NCI-H2081 treated with DMSO at 0.1 percent for 48 hours (cell line): Measurements from ENCODE around the gene PKP3.
"Not testable (repeated sequence)": the region's sequence is repeated elsewhere in the genome, so short reads cannot be mapped to it uniquely, and the experiment has no call there.

Experiments used
- DNase-seq: peaks from one replicate; lab custom pipeline; 2025; lab: John Stamatoyannopoulos, UW

Gene PKP3

GRCh38 chr11:396948-397548, 3.0 kb downstream of the PKP3 start:
- DNase-seq = no peak

- no peak for DNase-seq
Observed at GRCh38 chr11:398826-399225, 4.8 kb downstream of the PKP3 start.

GRCh38 chr11:399731-400211, 5.8 kb downstream of the PKP3 start:
- DNase-seq = no peak

DNA sequence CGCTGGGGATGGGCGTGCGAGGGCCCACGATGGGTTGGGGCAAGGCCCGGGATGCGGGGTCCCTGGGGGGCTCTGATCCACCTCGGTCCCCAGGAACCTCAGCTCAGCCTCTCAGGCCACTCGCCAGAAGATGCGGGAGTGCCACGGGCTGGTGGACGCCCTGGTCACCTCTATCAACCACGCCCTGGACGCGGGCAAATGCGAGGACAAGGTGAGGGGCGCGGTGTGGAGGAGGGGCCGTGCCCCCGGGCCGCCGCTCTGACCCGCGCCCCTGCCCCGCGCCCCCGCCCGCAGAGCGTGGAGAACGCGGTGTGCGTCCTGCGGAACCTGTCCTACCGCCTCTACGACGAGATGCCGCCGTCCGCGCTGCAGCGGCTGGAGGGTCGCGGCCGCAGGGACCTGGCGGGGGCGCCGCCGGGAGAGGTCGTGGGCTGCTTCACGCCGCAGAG, 6.3 kb downstream of the PKP3 start:
- no peak for DNase-seq

GRCh38 chr11:401196-401595, 7.2 kb downstream of the PKP3 start:
- DNase-seq = not testable (repeated sequence)

DNA sequence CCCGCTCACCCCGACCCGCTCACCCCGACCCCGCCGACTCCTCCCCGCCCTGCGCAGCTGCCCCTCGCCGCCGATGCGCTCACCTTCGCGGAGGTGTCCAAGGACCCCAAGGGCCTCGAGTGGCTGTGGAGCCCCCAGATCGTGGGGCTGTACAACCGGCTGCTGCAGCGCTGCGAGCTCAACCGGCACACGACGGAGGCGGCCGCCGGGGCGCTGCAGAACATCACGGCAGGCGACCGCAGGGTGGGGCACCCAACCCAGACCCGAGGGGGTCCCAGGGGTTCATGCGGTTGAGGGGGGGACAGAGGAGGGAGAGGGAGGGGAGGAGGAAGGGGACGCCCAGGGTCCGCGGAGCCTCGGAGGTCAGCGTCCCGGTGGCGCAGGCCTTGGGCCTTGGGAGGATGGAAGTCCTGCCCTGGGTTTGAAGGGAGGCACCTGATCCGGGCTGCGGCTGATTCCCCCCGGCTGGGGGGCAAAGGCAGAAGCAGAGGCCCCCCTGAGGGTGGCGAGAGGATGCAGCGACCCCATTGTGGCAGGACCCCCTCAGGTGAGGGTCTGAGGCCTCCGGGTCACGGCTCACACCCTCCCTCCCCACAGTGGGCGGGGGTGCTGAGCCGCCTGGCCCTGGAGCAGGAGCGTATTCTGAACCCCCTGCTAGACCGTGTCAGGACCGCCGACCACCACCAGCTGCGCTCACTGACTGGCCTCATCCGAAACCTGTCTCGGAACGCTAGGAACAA, 9.2 kb downstream of the PKP3 start:
- no peak for DNase-seq

DNA sequence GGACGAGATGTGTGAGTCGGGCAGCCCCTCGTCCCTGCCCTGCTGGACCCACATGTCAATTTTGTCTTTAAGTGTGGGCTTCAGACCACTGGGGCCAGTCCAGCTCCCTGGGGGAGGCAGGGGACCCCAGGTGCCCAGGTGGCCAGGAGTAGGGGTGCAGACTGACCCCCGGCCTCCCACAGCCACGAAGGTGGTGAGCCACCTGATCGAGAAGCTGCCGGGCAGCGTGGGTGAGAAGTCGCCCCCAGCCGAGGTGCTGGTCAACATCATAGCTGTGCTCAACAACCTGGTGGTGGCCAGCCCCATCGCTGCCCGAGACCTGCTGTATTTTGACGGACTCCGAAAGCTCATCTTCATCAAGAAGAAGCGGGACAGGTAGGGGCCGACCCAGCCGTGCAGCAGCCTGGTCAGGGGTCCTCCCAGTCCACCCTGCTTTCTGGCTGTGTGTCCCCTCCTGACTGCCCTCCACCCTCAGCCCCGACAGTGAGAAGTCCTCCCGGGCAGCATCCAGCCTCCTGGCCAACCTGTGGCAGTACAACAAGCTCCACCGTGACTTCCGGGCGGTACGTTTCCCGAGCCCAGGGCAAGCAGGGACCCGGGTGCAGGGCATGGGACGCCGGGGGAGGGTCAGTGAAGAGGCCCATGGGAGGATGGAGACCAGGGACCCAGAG, 9.9 kb downstream of the PKP3 start:
- no peak for DNase-seq

GRCh38 chr11:404551-405264, 10.7 kb downstream of the PKP3 start:
- no peak for DNase-seq

GRCh38 chr11:405323-405953, 11.4 kb downstream of the PKP3 start:
- no peak for DNase-seq

GRCh38 chr11:405954-406795, 12.2 kb downstream of the PKP3 start:
- no peak for DNase-seq

GRCh38 chr11:406796-407650, 13.0 kb downstream of the PKP3 start:
- DNase-seq = no peak

GRCh38 chr11:407651-408123, 13.7 kb downstream of the PKP3 start:
- no peak for DNase-seq

GRCh38 chr11:408154-409007, 14.4 kb downstream of the PKP3 start:
- no peak for DNase-seq

- no peak for DNase-seq
Observed at GRCh38 chr11:409008-409599, 15.1 kb downstream of the PKP3 start.

GRCh38 chr11:409600-410483, 15.8 kb downstream of the PKP3 start:
- DNase-seq = no peak

DNA sequence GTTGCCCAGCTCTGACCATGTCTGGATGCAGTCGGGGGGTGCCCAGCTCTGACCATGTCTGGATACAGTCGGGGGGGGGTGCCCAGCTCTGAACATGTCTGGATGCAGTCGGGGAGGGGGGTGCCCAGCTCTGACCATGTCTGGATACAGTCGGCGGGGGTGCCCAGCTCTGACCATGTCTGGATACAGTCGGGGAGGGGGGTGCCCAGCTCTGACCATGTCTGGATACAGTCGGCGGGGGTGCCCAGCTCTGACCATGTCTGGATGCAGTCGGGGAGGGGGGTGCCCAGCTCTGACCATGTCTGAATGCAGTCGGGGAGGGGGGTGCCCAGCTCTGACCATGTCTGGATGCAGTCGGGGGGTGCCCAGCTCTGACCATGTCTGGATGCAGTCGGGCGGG, 16.7 kb downstream of the PKP3 start:
- not testable (repeated sequence) for DNase-seq

DNA sequence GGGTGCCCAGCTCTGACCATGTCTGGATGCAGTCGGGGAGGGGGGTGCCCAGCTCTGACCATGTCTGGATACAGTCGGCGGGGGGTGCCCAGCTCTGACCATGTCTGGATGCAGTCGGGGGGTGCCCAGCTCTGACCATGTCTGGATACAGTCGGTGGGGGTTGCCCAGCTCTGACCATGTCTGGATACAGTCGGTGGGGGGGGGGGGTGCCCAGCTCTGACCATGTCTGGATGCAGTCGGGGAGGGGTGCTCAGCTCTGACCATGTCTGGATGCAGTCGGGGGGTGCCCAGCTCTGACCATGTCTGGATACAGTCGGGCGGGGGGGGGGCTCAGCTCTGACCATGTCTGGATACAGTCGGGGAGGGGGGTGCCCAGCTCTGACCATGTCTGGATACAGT, 17.5 kb downstream of the PKP3 start:
- not testable (repeated sequence) for DNase-seq
